Naive B cell (primary cell): ENCODE measurements around the gene MCMBP. TPM values are rescaled to one million over a fixed set of nuclear protein-coding genes. Genes with fewer than 3 reads are reported as not detected.

Experiments
- ATAC-seq, 2 donors: fragments of 150-1000 bp; cut with Tn5 transposase; 2 replicates each; pipeline ENCODE4 v1.10.0; 2021; ENCODE audit warnings: low read depth in 2 of 2, mild to moderate bottlenecking in 2 of 2, moderate library complexity in 2 of 2
- DNase-seq: peaks from one replicate; pipeline ENCODE4 v3.0.0; 2022
- H3K27ac Mint-ChIP-seq, 6 donors: one replicate each; pipeline ENCODE4 v1.8.0; 2020 to 2022; ENCODE audit warnings: mild to moderate bottlenecking in 6 of 6, mixed read lengths in 6 of 6, moderate library complexity in 5 of 6, inconsistent platforms in 2 of 6
- H3K27me3 Mint-ChIP-seq, 3 donors: one replicate each; pipeline ENCODE4 v1.8.0; 2021 to 2022; ENCODE audit warnings: mixed read lengths in 3 of 3, mild to moderate bottlenecking in 1 of 3
- H3K36me3 Mint-ChIP-seq, 2 donors: one replicate each; pipeline ENCODE4 v1.8.0; 2020 to 2022; ENCODE audit warnings: mixed read lengths in 2 of 2, inconsistent platforms in 1 of 2, mild to moderate bottlenecking in 1 of 2
- H3K4me1 Mint-ChIP-seq, 3 donors: one replicate each; pipeline ENCODE4 v1.8.0; 2020 to 2022; ENCODE audit warnings: mixed read lengths in 3 of 3, inconsistent platforms in 1 of 3, mild to moderate bottlenecking in 1 of 3, moderate library complexity in 1 of 3
- H3K4me3 Mint-ChIP-seq, 8 donors: one replicate each; pipeline ENCODE4 v1.8.0; 2020 to 2022; ENCODE audit warnings: mild to moderate bottlenecking in 8 of 8, mixed read lengths in 8 of 8, moderate library complexity in 8 of 8, inconsistent platforms in 2 of 8
- H3K9me3 Mint-ChIP-seq, 7 donors: one replicate each; pipeline ENCODE4 v1.8.0; 2020 to 2022; ENCODE audit warnings: mixed read lengths in 7 of 7, mild to moderate bottlenecking in 5 of 7, inconsistent platforms in 2 of 7, moderate library complexity in 1 of 7
- polyA plus RNA-seq, 6 donors: library from polyadenylated mRNA; unstranded; fragments of 300-500 nt; fragmentation: Illumina TruSeq; gene quantifications; one replicate each; pipeline ENCODE4 v1.2.3, GENCODE V29; 2021; ENCODE audit warnings: low read depth in 6 of 6

Gene MCMBP
- polyA plus RNA-seq, 6 donors from 2014 or later: 40.5 to 77.0 (median 48.5) TPM

GRCh38 chr10:119865699-119866240, 6.9 kb downstream of the MCMBP start:
- H3K27ac Mint-ChIP-seq: peak overlapping the region in 1 of 6 donors; percentile 87

GRCh38 chr10:119863951-119864565, 8.6 kb downstream of the MCMBP start:
- H3K27me3 Mint-ChIP-seq: no peaks in the 10 kb centered on the region
- H3K36me3 Mint-ChIP-seq: peaks cover 5 to 11% of the 10 kb centered on the region in 2 donors
- peak overlapping the region in 1 of 8 donors; percentile 56 for H3K4me3 Mint-ChIP-seq
- H3K4me1 Mint-ChIP-seq: peaks cover 20 to 47% (median 43%) of the 10 kb centered on the region in 3 donors
- ATAC-seq (no peak), DNase-seq (no peak)
- H3K27ac Mint-ChIP-seq: peak overlapping the region in 2 of 6 donors; percentile 24 to 71
- H3K9me3 Mint-ChIP-seq: peaks cover 0 to 12% (median 5%) of the 10 kb centered on the region in 7 donors

More at GRCh38 chr10:119865699-119866240, 6.9 kb downstream of the MCMBP start:
- no peak for ATAC-seq
- H3K27me3 Mint-ChIP-seq: no peaks in the 10 kb centered on the region
- H3K4me3 Mint-ChIP-seq: peak overlapping the region in 1 of 8 donors; percentile 14
- no peak for DNase-seq
- peaks cover 5 to 11% of the 10 kb centered on the region in 2 donors for H3K36me3 Mint-ChIP-seq
- H3K4me1 Mint-ChIP-seq: peaks cover 17 to 50% (median 43%) of the 10 kb centered on the region in 3 donors
- peaks cover 0 to 12% (median 5%) of the 10 kb centered on the region in 7 donors for H3K9me3 Mint-ChIP-seq

DNA sequence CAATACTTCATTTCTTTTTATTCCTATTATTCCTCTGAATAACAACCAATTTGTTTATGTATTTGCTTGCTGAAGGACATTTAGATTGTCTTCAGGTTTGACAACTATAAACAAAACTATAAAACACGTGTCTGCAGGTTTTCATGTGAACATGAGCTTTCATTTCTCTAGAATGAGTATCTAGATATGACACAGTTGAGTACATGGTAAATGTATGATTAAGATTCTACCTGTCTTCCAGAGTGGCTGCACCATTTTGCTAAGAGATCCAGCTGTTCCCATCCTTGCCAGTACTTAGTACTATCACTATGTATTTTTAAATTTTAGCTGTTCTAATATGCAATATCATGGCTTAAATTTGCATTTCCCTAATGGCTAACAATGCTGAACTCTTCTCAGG, 10.1 kb downstream of the MCMBP start:
- H3K4me3 Mint-ChIP-seq: no peak overlapping the region
- H3K4me1 Mint-ChIP-seq: peaks cover 16 to 38% (median 34%) of the 10 kb centered on the region in 3 donors
- no peaks in the 10 kb centered on the region for H3K27me3 Mint-ChIP-seq
- peaks cover 0 to 12% (median 5%) of the 10 kb centered on the region in 7 donors for H3K9me3 Mint-ChIP-seq
- DNase-seq: no peak
- peak overlapping the region in 1 of 6 donors; percentile 47 for H3K27ac Mint-ChIP-seq
- H3K36me3 Mint-ChIP-seq: peaks cover 5 to 11% of the 10 kb centered on the region in 2 donors
- no peak for ATAC-seq

DNA sequence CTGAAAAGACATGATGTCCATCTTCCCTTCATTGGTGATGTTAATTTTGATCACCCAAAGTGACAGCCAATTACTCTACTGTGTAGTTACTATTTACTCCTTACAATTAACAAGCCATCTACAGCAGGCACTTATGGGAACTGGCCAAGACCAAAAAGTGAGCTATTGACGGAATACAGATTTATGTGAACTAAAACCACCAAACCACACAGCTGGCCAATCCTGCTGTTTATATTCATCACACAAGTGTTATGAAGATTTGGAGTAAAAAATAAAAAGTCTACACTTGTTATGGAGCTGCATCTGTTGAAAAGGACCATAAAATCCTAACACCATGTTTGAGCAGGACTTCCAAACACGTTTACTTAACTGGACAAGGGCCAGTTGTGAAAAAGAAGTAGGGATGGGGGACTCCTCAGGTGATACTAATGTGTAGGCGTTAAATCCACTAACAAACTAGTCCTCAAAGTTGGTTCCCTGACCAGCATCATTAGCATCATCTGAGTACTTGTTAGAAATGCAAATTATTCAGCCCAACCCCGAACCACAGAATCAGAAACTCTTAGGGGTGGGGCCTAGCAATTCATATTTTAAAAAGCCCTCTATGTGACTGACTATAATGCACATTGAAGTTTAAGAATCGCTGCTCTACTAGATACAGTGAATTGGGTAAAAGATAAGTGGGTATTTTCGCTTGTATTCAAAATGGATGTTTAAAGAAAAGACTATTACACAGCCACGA, 11.6 kb downstream of the MCMBP start:
- H3K36me3 Mint-ChIP-seq: peaks cover 5 to 11% of the 10 kb centered on the region in 2 donors
- peaks cover 14 to 35% (median 26%) of the 10 kb centered on the region in 3 donors for H3K4me1 Mint-ChIP-seq
- no peak overlapping the region for H3K4me3 Mint-ChIP-seq
- H3K9me3 Mint-ChIP-seq: peaks cover 0 to 12% (median 5%) of the 10 kb centered on the region in 7 donors
- no peak for DNase-seq
- peak overlapping the region in 3 of 6 donors; percentile 20 to 63 (median 21) for H3K27ac Mint-ChIP-seq
- no peaks in the 10 kb centered on the region for H3K27me3 Mint-ChIP-seq
- ATAC-seq: no peak

DNA sequence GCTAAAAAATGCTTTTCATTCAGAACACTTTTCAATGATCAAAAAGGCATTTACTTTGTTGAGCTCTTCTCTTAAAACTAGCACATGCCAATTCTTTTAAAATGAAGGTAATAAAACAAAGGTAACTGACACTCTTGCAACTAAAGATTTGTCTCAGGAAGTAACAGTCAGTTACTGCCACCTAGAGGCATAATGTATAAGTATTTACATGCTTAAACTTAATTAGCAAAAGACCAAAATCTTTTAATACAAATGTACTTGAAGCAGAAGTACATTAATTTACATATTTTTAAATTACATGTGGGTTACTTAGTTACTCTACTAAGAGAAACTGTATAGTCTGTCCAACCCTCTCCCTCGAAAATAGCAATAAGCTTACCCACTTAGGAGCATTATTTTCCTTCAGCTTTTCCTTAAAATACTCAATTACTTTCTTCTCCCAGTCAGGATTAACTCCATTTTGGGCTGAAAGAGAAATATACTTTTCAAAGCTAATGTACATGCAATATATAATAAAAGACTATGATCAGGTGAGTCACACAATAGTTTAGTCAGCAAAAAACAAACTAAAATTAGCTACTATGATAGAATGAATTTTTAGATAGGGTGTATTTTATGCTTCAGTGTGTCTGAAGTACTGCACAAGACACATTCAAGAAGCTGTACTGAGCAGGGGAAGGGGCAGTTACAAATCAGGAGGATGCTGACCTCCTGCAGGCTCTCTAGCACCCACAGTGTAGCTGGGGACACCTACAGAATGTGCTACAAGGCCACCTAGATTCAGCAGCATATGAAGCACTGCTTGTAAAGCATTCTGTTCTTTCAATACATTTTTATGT, 13.0 kb downstream of the MCMBP start:
- peaks cover 11 to 23% (median 17%) of the 10 kb centered on the region in 3 donors for H3K4me1 Mint-ChIP-seq
- DNase-seq: peak; percentile 43

DNA sequence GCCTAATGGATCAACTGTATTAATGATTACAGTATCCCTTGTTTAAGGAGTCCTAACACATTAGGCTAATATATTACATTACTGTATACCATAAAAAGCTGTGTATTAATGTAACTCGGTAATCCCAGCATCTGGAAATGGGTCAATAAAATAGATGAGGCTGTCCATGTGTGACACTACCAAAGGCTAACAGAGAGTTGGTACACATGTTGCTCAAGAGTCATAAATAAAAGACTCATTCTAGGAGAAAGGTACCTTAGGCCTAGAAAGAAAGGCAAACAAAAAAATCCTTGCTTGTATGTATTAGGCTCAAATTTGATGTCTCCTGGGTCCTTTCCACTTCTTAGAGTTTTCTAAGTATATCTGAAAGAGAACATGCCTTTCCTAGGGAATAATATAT, 14.6 kb downstream of the MCMBP start:
- H3K27me3 Mint-ChIP-seq: no peaks in the 10 kb centered on the region
- H3K9me3 Mint-ChIP-seq: no peaks in the 10 kb centered on the region
- peaks cover 3 to 7% of the 10 kb centered on the region in 2 donors for H3K36me3 Mint-ChIP-seq
- peaks cover 8 to 19% (median 11%) of the 10 kb centered on the region in 3 donors for H3K4me1 Mint-ChIP-seq
- DNase-seq: no peak
- no peak overlapping the region for H3K4me3 Mint-ChIP-seq
- H3K27ac Mint-ChIP-seq: no peak overlapping the region
- no peak for ATAC-seq

More for the DNA sequence above, 13.0 kb downstream of the MCMBP start:
- H3K27me3 Mint-ChIP-seq: no peaks in the 10 kb centered on the region
- peaks cover 0 to 11% (median 5%) of the 10 kb centered on the region in 7 donors for H3K9me3 Mint-ChIP-seq
- H3K4me3 Mint-ChIP-seq: peak overlapping the region in 1 of 8 donors; percentile 56
- ATAC-seq: peak; percentile 49 to 68
- peak overlapping the region in 4 of 6 donors; percentile 11 to 86 (median 34) for H3K27ac Mint-ChIP-seq
- H3K36me3 Mint-ChIP-seq: peaks cover 8 to 15% of the 10 kb centered on the region in 2 donors

GRCh38 chr10:119853574-119853973, 19.1 kb downstream of the MCMBP start:
- Mint-ChIP-seq H3K36me3 (peaks cover 7 to 16% of the 10 kb centered on the region in 2 donors), H3K4me3 (no peak overlapping the region), H3K27ac (no peak overlapping the region), H3K9me3 (no peaks in the 10 kb centered on the region), H3K4me1 (no peaks in the 10 kb centered on the region), H3K27me3 (no peaks in the 10 kb centered on the region)
- DNase-seq (no peak), ATAC-seq (no peak)

DNA sequence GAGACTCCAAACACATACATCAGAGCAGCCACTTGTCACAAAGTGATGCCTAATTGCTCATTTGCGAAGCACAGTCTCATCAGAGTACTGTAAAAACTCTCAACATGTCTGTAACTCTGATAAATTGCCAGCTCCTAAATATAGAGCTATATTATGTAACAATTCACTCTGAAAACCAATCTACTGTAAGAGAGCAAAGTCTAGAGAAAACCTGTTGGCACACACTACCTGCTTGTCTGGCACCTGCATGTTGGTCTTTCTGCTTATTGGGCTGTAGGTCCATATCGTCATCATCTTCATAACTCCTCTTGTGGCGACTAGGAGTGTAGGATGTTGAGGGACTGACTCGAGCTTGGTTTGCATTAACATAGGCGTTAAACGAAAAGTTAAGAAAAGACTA, 19.8 kb downstream of the MCMBP start:
- peaks cover 7 to 16% of the 10 kb centered on the region in 2 donors for H3K36me3 Mint-ChIP-seq
- H3K27ac Mint-ChIP-seq: no peak overlapping the region
- no peaks in the 10 kb centered on the region for H3K27me3 Mint-ChIP-seq
- H3K4me3 Mint-ChIP-seq: no peak overlapping the region
- ATAC-seq (no peak), DNase-seq (no peak)
- no peaks in the 10 kb centered on the region for H3K9me3 Mint-ChIP-seq
- H3K4me1 Mint-ChIP-seq: no peaks in the 10 kb centered on the region

GRCh38 chr10:119852277-119852676, 20.4 kb downstream of the MCMBP start:
- Mint-ChIP-seq H3K4me1 (no peaks in the 10 kb centered on the region), H3K9me3 (no peaks in the 10 kb centered on the region), H3K27ac (no peak overlapping the region), H3K36me3 (peaks cover 10 to 18% of the 10 kb centered on the region in 2 donors), H3K4me3 (no peak overlapping the region), H3K27me3 (no peaks in the 10 kb centered on the region)
- DNase-seq: no peak
- ATAC-seq: no peak

GRCh38 chr10:119849944-119850343, 22.7 kb downstream of the MCMBP start:
- H3K4me1 Mint-ChIP-seq: peaks cover 0 to 10% (median 9%) of the 10 kb centered on the region in 3 donors
- H3K36me3 Mint-ChIP-seq: peaks cover 13 to 24% of the 10 kb centered on the region in 2 donors
- H3K27me3 Mint-ChIP-seq: no peaks in the 10 kb centered on the region
- DNase-seq (no peak), ATAC-seq (no peak)
- no peak overlapping the region for H3K4me3 Mint-ChIP-seq
- no peaks in the 10 kb centered on the region for H3K9me3 Mint-ChIP-seq
- H3K27ac Mint-ChIP-seq: peak overlapping the region in 1 of 6 donors; percentile 69

DNA sequence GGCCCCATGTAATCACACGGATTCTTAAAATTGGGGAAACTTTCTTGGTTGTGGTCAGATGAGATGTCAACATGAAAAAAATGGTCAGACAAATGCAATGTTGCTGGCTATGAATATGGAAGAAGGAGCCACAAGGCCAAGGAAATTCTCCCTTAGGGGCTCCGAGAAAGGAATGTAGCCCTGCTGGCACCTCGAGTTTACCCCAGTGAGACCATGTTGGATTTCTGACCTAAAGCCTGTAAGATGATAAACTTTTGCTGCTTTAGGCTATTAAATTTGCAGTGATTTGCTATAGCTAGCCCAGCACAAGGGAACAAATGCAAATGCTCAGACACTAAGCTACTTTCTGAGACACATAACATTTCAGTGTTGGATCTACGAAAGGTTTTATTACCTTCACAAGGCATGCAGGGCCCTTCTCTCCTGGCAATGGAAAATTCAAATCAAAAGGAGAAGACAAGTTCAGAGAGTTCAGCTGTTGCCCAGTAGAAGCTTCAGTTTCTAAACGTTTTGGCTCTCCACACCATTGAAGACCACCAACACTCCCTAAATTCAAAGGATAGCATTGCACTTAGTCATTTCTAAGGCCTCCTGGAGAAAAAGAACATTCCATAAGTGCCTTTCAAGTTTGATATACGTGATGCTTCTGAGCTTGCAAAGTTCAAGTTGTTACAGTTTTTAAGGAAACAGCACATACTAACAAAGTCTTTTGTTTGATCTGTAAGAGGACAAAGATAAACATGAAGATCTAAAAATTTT, 23.4 kb downstream of the MCMBP start:
- H3K9me3 Mint-ChIP-seq: no peaks in the 10 kb centered on the region
- peaks cover 18 to 26% of the 10 kb centered on the region in 2 donors for H3K36me3 Mint-ChIP-seq
- ATAC-seq (no peak), DNase-seq (no peak)
- no peak overlapping the region for H3K27ac Mint-ChIP-seq
- peaks cover 0 to 10% (median 9%) of the 10 kb centered on the region in 3 donors for H3K4me1 Mint-ChIP-seq
- no peak overlapping the region for H3K4me3 Mint-ChIP-seq
- no peaks in the 10 kb centered on the region for H3K27me3 Mint-ChIP-seq

GRCh38 chr10:119845656-119846055, 27.0 kb downstream of the MCMBP start:
- Mint-ChIP-seq H3K4me1 (peaks cover 0 to 10% (median 9%) of the 10 kb centered on the region in 3 donors), H3K27me3 (no peaks in the 10 kb centered on the region), H3K4me3 (no peak overlapping the region), H3K9me3 (no peaks in the 10 kb centered on the region), H3K36me3 (peaks cover 33 to 40% of the 10 kb centered on the region in 2 donors), H3K27ac (peak overlapping the region in 2 of 6 donors; percentile 12 to 28)
- DNase-seq: no peak
- no peak for ATAC-seq
